Colonic mucosa (tissue), 4 donors: ENCODE data around the gene EML1. TPM values are rescaled to one million over a fixed set of nuclear protein-coding genes. Genes with fewer than 3 reads are reported as not detected.
A peak's percentile ranks its signal among the peaks of the same experiment; 100 is the strongest.

ENCODE experiments used
- DNase-seq: peaks from one replicate; pipeline ENCODE4 v3.0.0-alpha.2; 2020
- H3K27ac ChIP-seq: fragments of 200-600 bp; one replicate; pipeline ENCODE4 v1.8.0; 2021
- H3K27me3 ChIP-seq: fragments of 200-600 bp; one replicate; pipeline ENCODE4 v1.8.0; 2021
- H3K36me3 ChIP-seq: fragments of 200-600 bp; one replicate; pipeline ENCODE4 v1.8.0; 2021
- H3K4me1 ChIP-seq: fragments of 200-600 bp; one replicate; pipeline ENCODE4 v1.8.0; 2021; ENCODE audit warnings: mild to moderate bottlenecking
- H3K4me3 ChIP-seq: fragments of 200-600 bp; one replicate; pipeline ENCODE4 v1.8.0; 2021
- H3K9ac ChIP-seq, 2 donors: one replicate each; pipeline ENCODE4 v1.7.0; 2013; ENCODE audit warnings: control low read depth in 2 of 2, low read depth in 2 of 2, low read length in 2 of 2
- H3K9me3 ChIP-seq: fragments of 200-600 bp; one replicate; pipeline ENCODE4 v1.8.0; 2021
- CTCF ChIP-seq: fragments of 200-600 bp; IDR thresholded peaks from one replicate; pipeline ENCODE4 v1.8.0; 2022; ENCODE audit warnings: antibody characterized with exemption, mild to moderate bottlenecking
- intact Hi-C: fragments of 100-400 bp; cut with DNase I; formaldehyde crosslinking; loops from one replicate; pipeline ENCODE4 v1.14.1; 2022
- total RNA-seq, 2 donors: library from RNA; stranded (reverse); fragmentation: NEBNext Ultra II Directional in 1 of 2; extraction: Animal tissue kit (Norgen Biotek cat#: 25700) in 1 of 2; gene quantifications; one replicate each; pipeline ENCODE4 v1.2.1, GENCODE V29; 2021
- donor health status: healthy.
- donor health status: DM: no; HTN: no; CAD: no.
- donor health status: DM: no; HTN: no; CAD: no.

EML1 gene
- total RNA-seq, result 10 to 100 TPM in 1 of 2 donors, 1 to 10 TPM in 1; 3.6 to 14.2 TPM

DNA sequence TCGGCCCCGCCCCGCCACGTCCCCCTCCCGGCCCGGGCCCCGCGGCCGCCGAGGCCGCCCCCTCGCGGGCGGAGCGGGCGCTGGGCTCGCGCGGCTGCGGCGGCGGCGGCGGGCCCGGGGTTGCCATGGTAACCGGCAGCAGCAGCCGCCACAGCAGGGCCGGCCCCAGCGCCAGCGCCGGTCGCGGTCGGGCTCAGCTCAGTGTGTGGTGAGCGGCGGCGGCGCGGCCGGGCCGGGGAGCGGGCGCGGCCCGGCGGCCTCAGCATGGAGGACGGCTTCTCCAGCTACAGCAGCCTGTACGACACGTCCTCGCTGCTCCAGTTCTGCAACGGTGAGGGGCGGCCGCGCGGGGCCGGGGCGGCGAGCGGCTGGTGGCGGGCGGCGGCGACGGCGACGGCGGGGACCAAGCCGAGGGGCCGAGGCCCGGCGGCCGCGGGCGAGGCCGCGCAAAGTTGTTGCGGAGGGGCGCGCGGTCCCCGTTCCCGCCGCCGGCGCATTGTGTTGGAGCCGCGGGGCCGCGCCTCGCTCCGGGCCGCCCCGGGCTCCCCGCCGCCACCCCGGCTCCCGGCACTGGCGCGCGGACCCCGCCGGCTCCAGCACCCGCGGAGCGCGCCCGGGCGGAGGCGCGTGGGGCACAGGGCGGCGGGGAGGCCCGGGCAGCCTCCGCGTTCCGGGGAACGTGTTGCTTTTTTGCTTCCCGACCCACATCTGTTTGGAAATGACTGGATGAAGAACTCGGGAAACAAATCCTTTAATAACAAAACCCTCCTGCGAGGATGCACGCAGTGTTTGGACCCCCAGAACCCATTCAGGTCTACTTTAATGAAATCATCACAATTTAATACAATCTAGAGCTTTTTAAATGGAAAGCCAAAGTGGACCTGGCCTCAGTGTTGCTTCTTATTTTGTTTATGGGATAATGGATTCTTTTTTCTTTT lies at the start of gene EML1:
TSS of gene EML1 (plus strand) at position 201 of the 938 bp plus-strand sequence. CDS start at position 265, 64 bp downstream.
- TF ChIP-seq CTCF, result no peak
- intact Hi-C loops, result no loop called here
- H3K27ac ChIP-seq, result peak within 1 kb of the TSS; percentile 51
- no peaks in the 10 kb centered on the region for H3K4me1 ChIP-seq
- peaks cover 25% of the 10 kb centered on the region for H3K27me3 ChIP-seq
- no peaks in the 10 kb centered on the region for H3K9me3 ChIP-seq
- peak within 1 kb of the TSS in 1 of 2 donors; percentile 54 for H3K9ac ChIP-seq
- DNase-seq, result peak; percentile 62
- peak within 1 kb of the TSS; percentile 10 for H3K4me3 ChIP-seq
- H3K36me3 ChIP-seq, result no peaks in the 10 kb centered on the region

- H3K27ac ChIP-seq, result no peak overlapping the region
Observed at GRCh38 chr14:99744199-99744872, 48.9 kb upstream of the EML1 start.

DNA sequence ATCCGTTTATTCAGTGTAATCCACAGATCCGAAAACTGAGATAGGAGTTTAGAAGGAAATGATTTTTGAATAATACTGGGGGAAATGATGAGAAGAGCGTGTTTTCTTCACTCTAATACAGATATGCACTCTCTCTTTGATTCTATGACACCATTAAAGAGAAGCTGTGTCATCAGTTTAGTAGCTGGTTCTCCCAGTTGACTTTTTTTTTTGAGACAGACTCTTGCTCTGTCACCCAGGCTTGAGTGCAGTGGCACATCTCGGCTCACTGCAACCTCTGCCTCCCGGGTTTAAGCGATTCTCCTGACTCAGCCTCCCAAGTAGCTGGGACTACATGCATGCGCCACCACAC lies 48.4 kb upstream of the EML1 start:
- intact Hi-C loops, result no loop called here
- Histone ChIP-seq H3K27me3 (no peaks in the 10 kb centered on the region), H3K9ac (no peak overlapping the region), H3K36me3 (no peaks in the 10 kb centered on the region), H3K4me1 (no peaks in the 10 kb centered on the region), H3K27ac (no peak overlapping the region), H3K4me3 (no peak overlapping the region), H3K9me3 (no peaks in the 10 kb centered on the region)
- no peak for TF ChIP-seq CTCF
- no peak for DNase-seq

More at GRCh38 chr14:99744199-99744872, 48.9 kb upstream of the EML1 start:
- DNase-seq, result no peak
- no peaks in the 10 kb centered on the region for H3K36me3 ChIP-seq
- intact Hi-C loops, result no loop called here
- H3K9ac ChIP-seq, result no peak overlapping the region
- no peak for TF ChIP-seq CTCF
- H3K27me3 ChIP-seq, result no peaks in the 10 kb centered on the region
- H3K4me3 ChIP-seq, result no peak overlapping the region
- H3K9me3 ChIP-seq, result no peaks in the 10 kb centered on the region
- H3K4me1 ChIP-seq, result no peaks in the 10 kb centered on the region

- no peaks in the 10 kb centered on the region for H3K36me3 ChIP-seq
- no peaks in the 10 kb centered on the region for H3K27me3 ChIP-seq
- peak overlapping the region; percentile 53 for H3K27ac ChIP-seq
- TF ChIP-seq CTCF, result no peak
- no peak overlapping the region for H3K4me3 ChIP-seq
- H3K9ac ChIP-seq, result no peak overlapping the region
- intact Hi-C loops, result no loop called here
- no peak for DNase-seq
- no peaks in the 10 kb centered on the region for H3K4me1 ChIP-seq
- no peaks in the 10 kb centered on the region for H3K9me3 ChIP-seq
Observed at GRCh38 chr14:99745307-99745951, 47.8 kb upstream of the EML1 start.

GRCh38 chr14:99747167-99747566 lies 46.0 kb upstream of the EML1 start:
- Histone ChIP-seq H3K27me3 (no peaks in the 10 kb centered on the region), H3K4me1 (no peaks in the 10 kb centered on the region)
- intact Hi-C loops, result no loop called here

More at GRCh38 chr14:99747167-99747566, 46.0 kb upstream of the EML1 start:
- TF ChIP-seq CTCF, result no peak
- H3K9ac ChIP-seq, result no peak overlapping the region
- no peaks in the 10 kb centered on the region for H3K36me3 ChIP-seq
- H3K9me3 ChIP-seq, result no peaks in the 10 kb centered on the region
- H3K27ac ChIP-seq, result no peak overlapping the region
- H3K4me3 ChIP-seq, result no peak overlapping the region
- no peak for DNase-seq
